Activated T-helper 17 cell treated with anti-CD3 and anti-CD28 coated beads, Interleukin-2, amount 50 U/mL, for 72 hours (primary cell): ENCODE data around the gene ATL1. TPM values are rescaled to one million over a fixed set of nuclear protein-coding genes. Genes with fewer than 3 reads are reported as not detected.

Source experiments
- ATAC-seq: fragments of 150-1000 bp; cut with Tn5 transposase; replicated peaks from 2 replicates; pipeline ENCODE4 v1.10.0; 2021; ENCODE audit warnings: mild to moderate bottlenecking, moderate library complexity
- H3K27ac Mint-ChIP-seq: one replicate; pipeline ENCODE4 v1.8.0; 2022; ENCODE audit warnings: mixed read lengths
- H3K27me3 Mint-ChIP-seq: one replicate; pipeline ENCODE4 v1.8.0; 2022; ENCODE audit warnings: mixed read lengths
- H3K36me3 Mint-ChIP-seq: one replicate; pipeline ENCODE4 v1.8.0; 2022; ENCODE audit warnings: low read depth, mild to moderate bottlenecking, mixed read lengths
- H3K4me1 Mint-ChIP-seq: one replicate; pipeline ENCODE4 v1.8.0; 2022; ENCODE audit warnings: mixed read lengths
- H3K4me3 Mint-ChIP-seq: one replicate; pipeline ENCODE4 v1.8.0; 2022; ENCODE audit warnings: mild to moderate bottlenecking, mixed read lengths
- H3K9me3 Mint-ChIP-seq: one replicate; pipeline ENCODE4 v1.8.0; 2022; ENCODE audit warnings: mixed read lengths
- total RNA-seq, 2 donors: library from RNA; stranded (reverse); gene quantifications; one replicate each; pipeline ENCODE4 v1.2.3, GENCODE V29; 2022

Gene ATL1
- total RNA-seq: 1 to 10 TPM; 1.4 to 1.8 TPM

GRCh38 chr14:50559990-50560930, at the start of gene ATL1:
Gene ATL1, plus strand, starts transcription at chr14:50560145. Its CDS starts 121 bp downstream, at chr14:50560266.
- Mint-ChIP-seq H3K36me3 (no peaks in the 10 kb centered on the region), H3K27ac (no peak within 1 kb of the TSS), H3K9me3 (no peaks in the 10 kb centered on the region), H3K4me1 (peaks cover 4% of the 10 kb centered on the region), H3K4me3 (peak within 1 kb of the TSS; percentile 83), H3K27me3 (peaks cover 41% of the 10 kb centered on the region)
- peak; percentile 78 for ATAC-seq

- Mint-ChIP-seq H3K27me3 (no peaks in the 10 kb centered on the region), H3K4me1 (peaks cover 13% of the 10 kb centered on the region), H3K9me3 (no peaks in the 10 kb centered on the region), H3K36me3 (no peaks in the 10 kb centered on the region), H3K4me3 (no peak overlapping the region), H3K27ac (no peak overlapping the region)
- ATAC-seq: no peak
These were observed 49.8 kb upstream of the ATL1 start for GRCh38 chr14:50510157-50510556.

GRCh38 chr14:50512463-50512862, 47.5 kb upstream of the ATL1 start:
- H3K27ac Mint-ChIP-seq: no peak overlapping the region
- no peaks in the 10 kb centered on the region for H3K36me3 Mint-ChIP-seq
- H3K27me3 Mint-ChIP-seq: no peaks in the 10 kb centered on the region
- H3K9me3 Mint-ChIP-seq: no peaks in the 10 kb centered on the region
- H3K4me3 Mint-ChIP-seq: no peak overlapping the region
- peaks cover 8% of the 10 kb centered on the region for H3K4me1 Mint-ChIP-seq
- no peak for ATAC-seq

- Mint-ChIP-seq H3K27ac (no peak overlapping the region), H3K4me3 (no peak overlapping the region), H3K27me3 (no peaks in the 10 kb centered on the region), H3K36me3 (peaks cover 5% of the 10 kb centered on the region), H3K4me1 (peaks cover 2% of the 10 kb centered on the region), H3K9me3 (no peaks in the 10 kb centered on the region)
- no peak for ATAC-seq
These were observed 43.9 kb upstream of the ATL1 start for GRCh38 chr14:50516091-50516490.

GRCh38 chr14:50520947-50521815, 38.8 kb upstream of the ATL1 start:
- no peaks in the 10 kb centered on the region for H3K9me3 Mint-ChIP-seq
- H3K27me3 Mint-ChIP-seq: no peaks in the 10 kb centered on the region
- H3K4me3 Mint-ChIP-seq: peak overlapping the region; percentile 75
- ATAC-seq: peak; percentile 85
- peak overlapping the region; percentile 96 for H3K27ac Mint-ChIP-seq
- H3K36me3 Mint-ChIP-seq: peaks cover 11% of the 10 kb centered on the region
- peaks cover 43% of the 10 kb centered on the region for H3K4me1 Mint-ChIP-seq

- Mint-ChIP-seq H3K36me3 (peaks cover 11% of the 10 kb centered on the region), H3K4me1 (peaks cover 48% of the 10 kb centered on the region), H3K4me3 (peak overlapping the region; percentile 75), H3K27me3 (no peaks in the 10 kb centered on the region), H3K27ac (peak overlapping the region; percentile 96), H3K9me3 (no peaks in the 10 kb centered on the region)
- ATAC-seq: peak; percentile 85
These were observed 38.0 kb upstream of the ATL1 start for GRCh38 chr14:50521912-50522341.

- H3K36me3 Mint-ChIP-seq: peaks cover 15% of the 10 kb centered on the region
- H3K27ac Mint-ChIP-seq: peak overlapping the region; percentile 12
- no peaks in the 10 kb centered on the region for H3K27me3 Mint-ChIP-seq
- H3K4me1 Mint-ChIP-seq: peaks cover 48% of the 10 kb centered on the region
- no peaks in the 10 kb centered on the region for H3K9me3 Mint-ChIP-seq
- no peak for ATAC-seq
- peak overlapping the region; percentile 45 for H3K4me3 Mint-ChIP-seq
These were observed 36.5 kb upstream of the ATL1 start for GRCh38 chr14:50523271-50524041.

GRCh38 chr14:50524060-50524459, 35.9 kb upstream of the ATL1 start:
- peak overlapping the region; percentile 45 for H3K4me3 Mint-ChIP-seq
- H3K9me3 Mint-ChIP-seq: no peaks in the 10 kb centered on the region
- no peaks in the 10 kb centered on the region for H3K27me3 Mint-ChIP-seq
- peaks cover 48% of the 10 kb centered on the region for H3K4me1 Mint-ChIP-seq
- peak; percentile 22 for ATAC-seq
- peak overlapping the region; percentile 12 for H3K27ac Mint-ChIP-seq
- H3K36me3 Mint-ChIP-seq: peaks cover 12% of the 10 kb centered on the region

GRCh38 chr14:50524731-50525515, 35.0 kb upstream of the ATL1 start:
- peak overlapping the region; percentile 45 for H3K4me3 Mint-ChIP-seq
- no peaks in the 10 kb centered on the region for H3K9me3 Mint-ChIP-seq
- H3K36me3 Mint-ChIP-seq: peaks cover 12% of the 10 kb centered on the region
- ATAC-seq: no peak
- H3K4me1 Mint-ChIP-seq: peaks cover 57% of the 10 kb centered on the region
- H3K27me3 Mint-ChIP-seq: no peaks in the 10 kb centered on the region
- peak overlapping the region; percentile 12 for H3K27ac Mint-ChIP-seq

- no peak overlapping the region for H3K27ac Mint-ChIP-seq
- ATAC-seq: no peak
These were observed 31.9 kb upstream of the ATL1 start for GRCh38 chr14:50528000-50528399.

GRCh38 chr14:50529288-50530179, 30.4 kb upstream of the ATL1 start:
- no peaks in the 10 kb centered on the region for H3K9me3 Mint-ChIP-seq
- ATAC-seq: no peak
- H3K4me3 Mint-ChIP-seq: peak overlapping the region; percentile 88
- H3K36me3 Mint-ChIP-seq: peaks cover 6% of the 10 kb centered on the region
- peaks cover 45% of the 10 kb centered on the region for H3K4me1 Mint-ChIP-seq
- H3K27ac Mint-ChIP-seq: no peak overlapping the region
- no peaks in the 10 kb centered on the region for H3K27me3 Mint-ChIP-seq

More at GRCh38 chr14:50528000-50528399, 31.9 kb upstream of the ATL1 start:
- Mint-ChIP-seq H3K36me3 (peaks cover 6% of the 10 kb centered on the region), H3K27me3 (no peaks in the 10 kb centered on the region), H3K4me3 (no peak overlapping the region), H3K9me3 (no peaks in the 10 kb centered on the region), H3K4me1 (peaks cover 56% of the 10 kb centered on the region)

GRCh38 chr14:50530358-50530757, 29.6 kb upstream of the ATL1 start:
- peaks cover 6% of the 10 kb centered on the region for H3K36me3 Mint-ChIP-seq
- H3K27ac Mint-ChIP-seq: no peak overlapping the region
- peaks cover 38% of the 10 kb centered on the region for H3K4me1 Mint-ChIP-seq
- H3K27me3 Mint-ChIP-seq: no peaks in the 10 kb centered on the region
- ATAC-seq: no peak
- H3K4me3 Mint-ChIP-seq: peak overlapping the region; percentile 88
- H3K9me3 Mint-ChIP-seq: no peaks in the 10 kb centered on the region
